HK-2 (cell line): ENCODE results near the gene VENTX.

ENCODE experiments used
- DNase-seq: peaks from one replicate; pipeline ENCODE4 v3.0.0-alpha.2; 2018; ENCODE audit not compliant: unreplicated experiment

VENTX gene

GRCh38 chr10:133201948-133202725 lies 35.5 kb upstream of the VENTX start:
- DNase-seq, result no peak

DNA sequence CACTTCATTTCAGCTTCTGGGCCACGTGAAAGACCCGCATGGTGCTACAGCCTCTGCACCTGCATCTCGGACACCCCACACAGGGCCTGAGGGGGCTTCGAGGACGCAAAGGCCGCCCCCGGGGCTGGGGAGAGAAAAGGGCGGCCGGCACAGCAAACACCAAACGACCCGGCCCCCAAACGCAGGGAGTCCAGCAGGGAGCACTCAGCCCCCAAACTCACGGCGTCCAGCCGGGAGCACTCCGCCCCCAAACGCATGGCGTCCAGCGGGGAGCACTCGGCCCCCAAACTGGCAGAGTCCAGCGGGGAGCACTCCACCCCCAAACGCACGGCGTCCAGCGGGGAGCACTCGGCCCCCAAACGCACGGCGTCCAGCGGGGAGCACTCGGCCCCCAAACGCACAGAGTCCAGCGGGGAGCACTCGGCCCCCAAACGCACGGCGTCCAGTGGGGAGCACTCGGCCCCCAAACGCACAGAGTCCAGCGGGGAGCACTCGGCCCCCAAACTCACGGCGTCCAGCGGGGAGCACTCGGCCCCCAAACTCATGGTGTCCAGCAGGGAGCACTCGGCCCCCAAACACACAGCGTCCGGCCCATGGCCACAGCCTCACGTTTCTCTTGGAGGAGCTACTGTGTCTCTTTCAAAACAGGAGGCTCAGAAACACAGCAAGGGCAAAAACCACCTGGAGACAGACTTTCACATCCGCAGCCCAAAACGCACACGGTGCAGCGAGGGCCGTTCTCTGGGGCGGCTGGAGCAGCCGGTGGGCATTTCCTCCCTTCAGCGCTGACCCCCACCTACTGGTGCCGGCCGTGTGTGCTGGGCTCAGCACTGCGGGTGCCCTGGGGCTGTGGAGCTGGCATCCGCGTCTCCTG lies 34.6 kb upstream of the VENTX start:
- DNase-seq, result no peak

DNA sequence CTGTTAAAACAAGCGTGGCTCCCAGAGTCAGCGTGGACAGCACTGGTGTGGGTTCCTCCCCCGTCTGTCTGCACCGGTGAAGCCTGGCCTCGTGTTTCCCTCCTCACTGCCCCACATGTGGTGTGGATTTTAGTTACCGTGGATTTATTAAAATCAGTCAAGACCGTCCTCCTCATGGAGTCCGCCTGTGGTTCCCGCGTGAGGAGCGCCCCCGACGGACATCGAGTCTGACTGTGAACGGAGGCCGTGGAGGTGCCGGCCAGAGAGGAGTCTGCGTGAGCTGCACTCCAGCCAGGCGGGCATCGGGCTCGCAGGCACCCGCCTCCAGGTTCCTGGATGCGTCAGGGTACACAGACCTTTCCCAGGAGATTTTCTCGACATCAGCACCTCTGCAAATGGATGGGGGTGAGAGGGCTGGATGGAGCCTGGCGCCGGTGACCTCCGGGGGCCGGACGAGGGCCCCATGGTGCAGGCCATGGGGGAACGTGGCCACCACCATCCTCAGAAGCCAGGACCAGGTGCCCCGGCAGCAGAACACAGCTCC lies 33.9 kb upstream of the VENTX start:
- DNase-seq, result no peak

GRCh38 chr10:133204226-133205015 lies 33.2 kb upstream of the VENTX start:
- DNase-seq, result no peak

DNA sequence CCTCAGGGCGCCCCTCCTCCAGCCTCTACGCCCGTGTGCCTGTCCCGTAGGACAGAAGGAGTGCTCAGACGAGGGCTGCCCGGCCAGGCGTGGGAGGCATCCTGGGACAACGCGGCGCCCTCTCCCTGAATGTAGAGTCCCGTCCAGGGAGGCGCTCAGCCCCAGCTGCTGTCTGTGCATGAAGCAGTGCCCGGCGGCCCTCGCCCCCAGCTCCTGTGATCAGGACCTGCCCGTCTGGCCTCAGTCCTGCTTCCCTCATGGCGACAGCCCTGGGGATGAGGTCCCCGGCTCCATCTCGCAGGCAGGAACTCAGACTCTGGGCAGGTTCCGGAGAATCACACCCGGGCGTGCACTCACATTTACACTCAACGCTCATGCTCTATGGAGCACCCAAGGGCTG lies 32.5 kb upstream of the VENTX start:
- DNase-seq, result no peak

GRCh38 chr10:133206356-133207040 lies 31.2 kb upstream of the VENTX start:
- DNase-seq, result no peak

DNA sequence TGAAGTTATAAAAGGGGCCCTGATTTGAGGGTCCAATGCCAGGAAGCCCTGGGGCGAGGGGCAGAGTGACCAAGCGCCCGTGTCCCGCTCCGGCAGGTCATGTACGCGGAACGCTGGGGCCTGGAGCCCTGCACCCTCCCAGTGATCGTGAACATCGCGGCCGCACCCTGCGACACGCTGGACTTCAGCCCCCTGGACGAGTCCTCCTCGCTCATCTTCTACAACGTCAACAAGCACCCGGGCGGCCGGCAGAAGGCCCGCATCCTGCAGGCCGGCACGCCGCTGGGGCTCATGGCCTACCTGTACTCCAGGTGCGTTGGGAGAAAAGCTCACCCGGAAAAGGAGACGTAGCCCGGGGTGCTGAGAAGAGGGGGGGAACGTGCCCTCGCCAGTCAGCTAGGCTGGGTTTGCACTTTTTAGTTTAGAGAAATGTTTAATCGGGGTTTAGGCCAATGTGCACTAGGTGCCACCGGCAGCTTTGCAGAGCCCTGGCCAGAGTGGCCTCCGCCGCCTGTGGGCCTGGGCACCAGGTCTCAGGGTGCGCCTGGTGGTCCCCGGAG lies 30.5 kb upstream of the VENTX start:
- no peak for DNase-seq

GRCh38 chr10:133207627-133208026 lies 30.0 kb upstream of the VENTX start:
- DNase-seq, result no peak

DNA sequence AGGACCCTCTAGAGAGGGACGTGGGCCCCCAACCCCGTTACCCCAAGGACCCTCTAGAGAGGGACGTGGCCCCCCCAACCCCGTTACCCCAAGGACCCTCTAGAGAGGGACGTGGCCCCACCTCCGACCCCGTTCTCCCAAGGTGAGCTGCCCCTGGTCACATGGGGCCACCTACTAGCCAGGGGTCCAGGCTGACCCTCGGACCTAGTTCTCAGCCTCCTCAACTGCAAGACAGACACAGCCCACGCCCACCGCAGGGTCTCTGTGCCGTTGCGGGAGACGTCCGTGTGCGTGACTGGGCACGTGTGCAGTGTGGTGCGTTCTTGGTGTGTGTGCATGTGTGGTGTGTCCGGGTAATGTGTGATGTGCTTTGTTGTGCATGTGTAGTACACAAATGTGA lies 29.2 kb upstream of the VENTX start:
- no peak for DNase-seq

GRCh38 chr10:133209117-133209516 lies 28.5 kb upstream of the VENTX start:
- no peak for DNase-seq

- DNase-seq, result no peak
Observed at GRCh38 chr10:133209641-133210040, 28.0 kb upstream of the VENTX start.

DNA sequence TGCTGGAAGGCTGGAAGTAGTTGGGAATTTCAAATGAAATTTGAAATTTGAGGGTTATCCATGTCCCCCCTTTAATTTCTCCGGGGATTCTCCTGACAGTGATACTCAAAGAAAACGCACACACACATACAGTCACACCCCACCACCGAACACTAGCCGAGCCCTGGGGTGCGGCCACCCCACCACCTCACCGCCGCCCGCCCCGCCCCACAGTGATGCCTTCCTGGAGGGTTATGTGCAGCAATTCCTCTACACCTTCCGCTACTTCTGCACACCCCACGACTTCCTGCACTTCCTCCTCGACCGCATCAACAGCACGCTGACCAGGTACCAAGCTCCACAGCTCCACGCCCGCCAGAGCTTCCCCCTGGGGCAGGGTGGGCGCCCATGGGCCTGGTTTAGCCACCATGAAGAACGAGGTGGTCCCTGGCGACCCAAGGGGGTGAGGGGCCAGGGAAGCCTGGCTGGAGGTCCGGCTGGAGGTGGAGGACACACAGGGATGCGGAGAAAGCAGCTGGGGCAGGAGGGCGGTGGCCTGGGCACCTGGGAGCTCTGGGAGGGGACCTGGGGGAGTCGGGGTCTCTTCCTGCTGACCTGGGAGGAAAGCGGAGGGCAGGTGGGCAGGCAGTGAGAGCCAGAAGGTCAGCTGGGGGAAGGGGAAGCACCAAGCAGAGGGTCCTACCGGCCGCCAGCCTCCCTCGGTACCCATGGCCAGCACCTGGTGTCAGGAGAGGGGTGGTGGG lies 27.1 kb upstream of the VENTX start:
- no peak for DNase-seq

- DNase-seq, result no peak
Observed at GRCh38 chr10:133211141-133211830, 26.4 kb upstream of the VENTX start.

GRCh38 chr10:133211959-133212852 lies 25.4 kb upstream of the VENTX start:
- no peak for DNase-seq

DNA sequence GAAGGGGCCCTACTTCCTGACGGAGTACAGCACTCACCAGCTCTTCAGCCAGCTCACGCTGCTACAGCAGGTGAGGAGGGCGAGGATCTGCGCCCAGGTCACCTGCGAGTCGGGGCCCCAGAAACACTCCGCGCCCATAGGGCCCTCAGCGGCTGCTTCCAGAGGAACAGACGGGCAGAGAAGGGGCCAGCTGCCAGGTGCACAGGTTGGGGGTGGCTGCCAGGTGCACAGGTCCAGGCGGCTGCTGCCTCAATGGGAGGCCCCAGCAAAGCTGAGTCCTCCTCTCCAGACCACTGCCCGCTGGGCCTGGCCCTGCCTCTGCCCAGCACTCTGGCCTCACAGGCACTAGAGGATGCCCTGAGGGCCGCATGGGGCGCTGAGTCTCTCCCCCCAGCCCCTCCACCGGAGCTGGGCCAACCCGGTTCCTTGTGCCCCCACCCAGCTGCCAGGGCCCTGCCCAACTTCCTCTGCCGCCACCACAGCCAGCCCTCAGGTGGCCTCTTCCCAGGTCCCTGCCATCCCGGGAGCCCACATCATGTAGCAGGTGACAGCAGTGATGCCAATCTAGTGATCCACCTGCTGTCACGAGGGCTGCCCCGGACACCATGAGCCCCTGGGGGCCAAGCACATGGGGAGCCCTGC lies 24.7 kb upstream of the VENTX start:
- no peak for DNase-seq

GRCh38 chr10:133213641-133214467 lies 23.8 kb upstream of the VENTX start:
- DNase-seq, result no peak
